Mesothelial cell of epicardium (in vitro differentiated cells): Measurements from ENCODE around the gene SUPT20HL1. TPM values are rescaled to one million over a fixed set of nuclear protein-coding genes. Genes with fewer than 3 reads are reported as not detected.
"Not testable (repeated sequence)": the region's sequence is repeated elsewhere in the genome, so short reads cannot be mapped to it uniquely, and the experiment has no call there.

Source experiments
- DNase-seq, 2 experiments: peaks; one replicate each; pipeline ENCODE4 v3.0.0; 2021; ENCODE audit warnings: low spot score in 2 of 2; ENCODE audit not compliant: unreplicated experiment in 2 of 2
- H3K27ac Mint-ChIP-seq: 2 replicates; pipeline ENCODE4 v1.8.0; 2021; ENCODE audit warnings: mixed read lengths
- H3K27me3 Mint-ChIP-seq: 2 replicates; pipeline ENCODE4 v1.8.0; 2021; ENCODE audit warnings: low read depth, mixed read lengths
- H3K36me3 Mint-ChIP-seq: 2 replicates; pipeline ENCODE4 v1.8.0; 2021; ENCODE audit warnings: mixed read lengths
- H3K4me1 Mint-ChIP-seq: 2 replicates; pipeline ENCODE4 v1.8.0; 2021; ENCODE audit warnings: mixed read lengths
- H3K4me3 Mint-ChIP-seq: 2 replicates; pipeline ENCODE4 v1.8.0; 2021; ENCODE audit warnings: mild to moderate bottlenecking, moderate library complexity, mixed read lengths
- H3K9me3 Mint-ChIP-seq: 2 replicates; pipeline ENCODE4 v1.8.0; 2021; ENCODE audit warnings: mixed read lengths
- CTCF ChIP-seq: fragments of 200-600 bp; sonication (generic); IDR thresholded peaks from one replicate; pipeline ENCODE4 v1.5.0; 2021; ENCODE audit warnings: antibody characterized with exemption; ENCODE audit not compliant: unreplicated experiment
- total RNA-seq: library from RNA; stranded (reverse); gene quantifications from 3 replicates; pipeline ENCODE4 v1.2.1, GENCODE V29; 2021

SUPT20HL1 gene
- total RNA-seq, 1 donor from 2014 or later = not detected

GRCh38 chrX:24377195-24377594 lies 16.8 kb downstream of the SUPT20HL1 start:
- no peak for TF ChIP-seq CTCF
- Mint-ChIP-seq H3K36me3 (no peaks in the 10 kb centered on the region), H3K27me3 (peaks cover 35% of the 10 kb centered on the region), H3K27ac (no peak overlapping the region), H3K9me3 (no peaks in the 10 kb centered on the region), H3K4me1 (peaks cover under 1% of the 10 kb centered on the region), H3K4me3 (no peak overlapping the region)
- no peak for DNase-seq

DNA sequence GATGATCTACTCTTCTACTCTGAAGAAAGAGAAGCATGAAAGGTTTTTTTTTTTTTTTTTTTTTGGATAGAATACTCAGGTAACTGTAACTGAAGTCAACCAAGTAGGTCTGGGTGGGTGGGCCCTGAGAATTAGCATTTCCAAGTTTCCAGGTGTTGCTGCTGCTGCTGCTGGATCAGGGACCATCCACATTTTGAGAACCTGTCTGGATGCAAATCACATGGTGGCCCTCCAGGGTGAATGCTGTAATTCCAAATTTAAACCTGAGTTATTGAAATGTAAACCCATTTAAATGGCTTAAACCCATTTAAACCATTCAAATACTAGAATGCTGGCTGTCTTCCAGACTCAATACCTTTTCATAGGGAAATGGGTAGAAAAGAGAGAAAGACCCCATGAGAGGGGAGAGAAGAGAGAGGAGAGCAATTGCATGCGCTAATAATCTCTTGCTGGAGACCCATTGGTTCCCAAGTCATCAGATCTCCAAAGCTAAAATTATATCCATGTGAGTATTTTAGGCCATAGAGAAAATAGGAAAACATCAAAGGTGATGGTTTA lies 17.6 kb downstream of the SUPT20HL1 start:
- no peaks in the 10 kb centered on the region for H3K36me3 Mint-ChIP-seq
- H3K9me3 Mint-ChIP-seq = no peaks in the 10 kb centered on the region
- H3K4me3 Mint-ChIP-seq = no peak overlapping the region
- TF ChIP-seq CTCF = no peak
- H3K4me1 Mint-ChIP-seq = no peaks in the 10 kb centered on the region
- DNase-seq = no peak
- H3K27me3 Mint-ChIP-seq = peaks cover 34% of the 10 kb centered on the region
- H3K27ac Mint-ChIP-seq = no peak overlapping the region

DNA sequence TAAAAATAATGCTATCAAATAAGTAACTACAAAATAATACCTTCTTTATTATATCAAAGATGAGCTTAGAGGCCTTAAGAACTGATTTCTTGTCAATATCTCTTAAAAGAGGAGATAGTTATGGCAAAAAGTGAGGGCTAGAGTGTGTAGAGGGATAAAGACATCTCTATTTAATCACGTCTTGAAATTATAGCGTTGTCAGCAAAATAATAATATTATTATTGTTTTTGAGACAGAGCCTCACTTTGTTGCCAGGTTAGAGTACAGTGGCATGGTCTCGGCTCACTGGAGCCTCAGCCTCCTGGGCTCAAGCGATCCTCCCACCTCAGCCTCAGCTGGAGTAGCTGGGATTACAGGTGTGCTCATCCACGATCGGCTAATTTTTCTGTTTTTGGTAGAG lies 18.3 kb downstream of the SUPT20HL1 start:
- TF ChIP-seq CTCF = no peak
- Mint-ChIP-seq H3K27ac (no peak overlapping the region), H3K4me3 (no peak overlapping the region), H3K27me3 (peaks cover 36% of the 10 kb centered on the region), H3K4me1 (no peaks in the 10 kb centered on the region), H3K36me3 (no peaks in the 10 kb centered on the region), H3K9me3 (peaks cover 6% of the 10 kb centered on the region)
- DNase-seq = no peak

DNA sequence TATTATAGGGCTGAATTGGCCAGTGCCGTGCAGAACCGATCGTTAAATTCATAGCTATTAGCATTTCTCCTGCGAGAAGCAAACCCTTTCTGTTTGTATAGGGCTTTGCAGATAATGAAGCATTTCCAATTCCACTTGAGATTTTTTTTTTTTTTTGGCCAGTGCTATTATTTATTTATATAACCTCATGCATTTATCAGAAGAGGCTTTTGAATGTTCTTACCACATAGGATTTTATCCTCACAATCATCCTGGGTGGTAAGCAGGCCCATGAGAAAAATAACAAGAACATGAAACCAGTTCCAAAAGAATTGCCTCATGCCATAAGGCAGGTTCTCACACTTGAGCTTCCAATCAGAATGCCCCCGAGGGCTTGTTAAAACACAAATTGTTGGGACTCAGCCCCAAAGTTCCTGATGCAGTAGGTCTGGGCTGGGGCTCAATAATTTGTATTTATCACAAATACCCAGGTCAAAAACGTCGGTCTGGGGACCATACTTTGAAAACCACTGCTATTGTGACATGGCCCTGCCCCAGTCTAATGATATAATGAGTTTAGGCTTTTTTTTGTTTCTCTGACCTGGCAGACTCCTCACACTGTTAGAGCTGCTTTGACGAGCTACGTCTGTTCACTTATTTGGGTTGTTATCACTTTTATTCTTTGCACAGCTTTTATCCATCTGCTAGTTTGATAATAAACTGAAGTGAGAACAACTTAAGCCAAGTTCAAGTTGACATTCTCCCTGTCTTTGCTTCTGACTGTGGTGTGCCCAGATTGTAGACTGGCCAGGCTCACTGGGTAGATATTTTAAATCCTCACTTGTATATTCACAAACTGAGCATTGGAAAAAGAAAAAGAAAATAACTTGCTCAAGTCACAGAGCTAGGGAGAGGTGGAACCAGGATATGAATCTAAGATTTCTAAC lies 20.1 kb downstream of the SUPT20HL1 start:
- H3K36me3 Mint-ChIP-seq = no peaks in the 10 kb centered on the region
- H3K9me3 Mint-ChIP-seq = peaks cover 6% of the 10 kb centered on the region
- H3K27ac Mint-ChIP-seq = no peak overlapping the region
- DNase-seq = no peak
- H3K4me1 Mint-ChIP-seq = no peaks in the 10 kb centered on the region
- no peak for TF ChIP-seq CTCF
- H3K27me3 Mint-ChIP-seq = peaks cover 53% of the 10 kb centered on the region
- no peak overlapping the region for H3K4me3 Mint-ChIP-seq

DNA sequence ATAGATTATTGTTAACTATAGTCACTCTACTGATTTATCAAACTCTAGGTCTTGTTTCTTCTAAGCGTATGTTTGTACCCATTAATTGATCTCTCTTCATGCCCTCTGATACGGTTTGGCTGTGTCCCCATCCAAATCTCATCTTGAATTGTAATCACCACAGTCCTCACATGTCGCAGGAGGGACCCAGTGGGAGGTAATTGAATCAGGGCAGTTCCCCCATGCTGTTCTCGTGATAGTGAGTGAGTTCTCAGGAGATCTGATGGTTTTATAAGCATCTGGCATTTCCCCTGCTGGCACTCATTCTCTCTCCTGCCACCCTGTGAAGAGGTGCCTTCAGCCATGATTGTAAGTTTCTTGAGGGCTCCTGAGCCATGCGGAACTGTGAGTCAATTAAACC lies 21.9 kb downstream of the SUPT20HL1 start:
- not testable (repeated sequence) for H3K27ac Mint-ChIP-seq, H3K4me3 Mint-ChIP-seq, H3K9me3 Mint-ChIP-seq, H3K4me1 Mint-ChIP-seq, DNase-seq, H3K36me3 Mint-ChIP-seq
- peaks cover 67% of the 10 kb centered on the region for H3K27me3 Mint-ChIP-seq

DNA sequence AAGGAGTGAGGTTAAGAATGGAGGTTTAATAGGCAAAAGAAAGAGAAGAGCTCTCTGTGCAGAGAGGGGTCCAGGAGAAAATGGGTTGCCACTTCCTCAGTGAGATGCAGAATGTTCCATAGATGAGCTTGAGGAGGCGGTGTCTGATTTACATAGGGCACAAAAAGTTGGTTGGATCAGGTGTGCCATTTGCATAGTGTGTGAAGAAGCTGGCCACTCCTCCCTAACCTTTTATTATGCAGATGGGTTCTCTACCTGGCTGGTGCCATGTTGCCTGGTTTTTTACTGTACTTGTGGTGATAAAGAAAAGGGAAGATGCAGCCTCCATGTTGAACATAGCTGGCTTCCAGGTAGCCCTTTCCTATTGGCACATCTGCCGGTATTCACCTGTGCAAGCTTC lies 27.3 kb downstream of the SUPT20HL1 start:
- Mint-ChIP-seq H3K9me3 (peaks cover 6% of the 10 kb centered on the region), H3K4me3 (no peak overlapping the region), H3K27me3 (peaks cover 74% of the 10 kb centered on the region), H3K36me3 (no peaks in the 10 kb centered on the region), H3K27ac (no peak overlapping the region), H3K4me1 (no peaks in the 10 kb centered on the region)
- no peak for TF ChIP-seq CTCF
- DNase-seq = no peak
